ENCODE measurements around the gene ATP6V1E1.
"Not testable (repeated sequence)": the region's sequence is repeated elsewhere in the genome, so short reads cannot be mapped to it uniquely, and the experiment has no call there.

The ATP6V1E1 gene

GRCh38 chr22:17580441-17581031 is 48.0 kb downstream of the ATP6V1E1 start:
- no peak for FAIRE-seq

- no peak for FAIRE-seq
Measured at GRCh38 chr22:17579535-17579981, 49.0 kb downstream of the ATP6V1E1 start.

GRCh38 chr22:17578136-17578754 is 50.3 kb downstream of the ATP6V1E1 start:
- no peak for FAIRE-seq

GRCh38 chr22:17576470-17576869 is 52.1 kb downstream of the ATP6V1E1 start:
- FAIRE-seq, result no peak

GRCh38 chr22:17575681-17576080 is 52.9 kb downstream of the ATP6V1E1 start:
- no peak for FAIRE-seq

GRCh38 chr22:17575151-17575550 is 53.4 kb downstream of the ATP6V1E1 start:
- no peak for FAIRE-seq

GRCh38 chr22:17570851-17571631 is 57.5 kb downstream of the ATP6V1E1 start:
- no peak for FAIRE-seq

- FAIRE-seq, result no peak
Measured at GRCh38 chr22:17569971-17570511, 58.5 kb downstream of the ATP6V1E1 start.

- FAIRE-seq, result no peak
Measured at GRCh38 chr22:17566776-17567175, 61.8 kb downstream of the ATP6V1E1 start.

- FAIRE-seq, result not testable (repeated sequence)
Measured at GRCh38 chr22:17566016-17566687, 62.4 kb downstream of the ATP6V1E1 start.

- no peak for FAIRE-seq
Measured at GRCh38 chr22:17563936-17564391, 64.6 kb downstream of the ATP6V1E1 start.

- no peak for FAIRE-seq
Measured at GRCh38 chr22:17562906-17563870, 65.4 kb downstream of the ATP6V1E1 start, which contains the start of gene SLC25A18. SLC25A18 (plus strand) TSS chr22:17563498; CDS start chr22:17579945, 16,447 bp downstream.

GRCh38 chr22:17559188-17559587 is 69.4 kb downstream of the ATP6V1E1 start:
- FAIRE-seq, result no peak

GRCh38 chr22:17554814-17555213 is 73.7 kb downstream of the ATP6V1E1 start:
- no peak for FAIRE-seq

GRCh38 chr22:17552737-17553136 is 75.8 kb downstream of the ATP6V1E1 start:
- FAIRE-seq, result no peak

GRCh38 chr22:17549655-17550054 is 78.9 kb downstream of the ATP6V1E1 start:
- FAIRE-seq, result no peak

GRCh38 chr22:17549183-17549582 is 79.4 kb downstream of the ATP6V1E1 start:
- FAIRE-seq, result no peak

- FAIRE-seq, result no peak
Measured at GRCh38 chr22:17548756-17549035, 79.9 kb downstream of the ATP6V1E1 start.

GRCh38 chr22:17548010-17548755 is 80.4 kb downstream of the ATP6V1E1 start:
- FAIRE-seq, result no peak

- no peak for FAIRE-seq
Measured at GRCh38 chr22:17542452-17542851, 86.1 kb downstream of the ATP6V1E1 start.
